A549 (cell line): ENCODE measurements around the gene F2RL2.

Experiments
- CHD2 ChIP-seq: fragments of 150-350 bp; IDR thresholded peaks from 2 replicates; pipeline ENCODE4 v1.6.1; 2014; ENCODE audit warnings: low read length; ENCODE audit not compliant: partially characterized antibody
- CTCF ChIP-seq: fragments of >200 bp; sonication (Bioruptor Twin); formaldehyde crosslinking; IDR thresholded peaks from 3 replicates; pipeline ENCODE4 v1.5.1; 2016
- EP300 ChIP-seq, 2 experiments: fragments of >200 bp; sonication (Bioruptor Twin); formaldehyde crosslinking; IDR thresholded peaks; 2 replicates in 1 of 2; 3 replicates in 1 of 2; pipeline ENCODE4 v1.6.1; 2016 to 2017
- HDAC2 ChIP-seq: fragments of 200-600 bp; sonication (generic); IDR thresholded peaks from 2 replicates; pipeline ENCODE4 v1.6.1; 2016
- HOXB13 ChIP-seq: fragments of 250-450 bp; sonication (Bioruptor Pico); IDR thresholded peaks from 2 replicates; pipeline ENCODE4 v1.5.0; 2020; ENCODE audit warnings: low read depth, mild to moderate bottlenecking, moderate library complexity
- JUN ChIP-seq, 2 experiments: fragments of >200 bp; sonication (Bioruptor Twin); formaldehyde crosslinking; IDR thresholded peaks; 2 replicates in 1 of 2; 3 replicates in 1 of 2; pipeline ENCODE4 v1.6.1; 2016 to 2017
- JUNB ChIP-seq: fragments of >200 bp; sonication (Bioruptor Twin); formaldehyde crosslinking; IDR thresholded peaks from 2 replicates; pipeline ENCODE4 v1.6.1; 2016
- MAFK ChIP-seq: fragments of 450-650 bp; IDR thresholded peaks from 2 replicates; pipeline ENCODE4 v1.6.1; 2014; ENCODE audit not compliant: partially characterized antibody
- PBX3 ChIP-seq: IDR thresholded peaks from 2 replicates; pipeline ENCODE4 v1.6.1; 2012
- POLR2A ChIP-seq: IDR thresholded peaks from 2 replicates; pipeline ENCODE4 v1.6.1; 2012; ENCODE audit warnings: mild to moderate bottlenecking, low read length
- SREBF2 ChIP-seq: fragments of 450-650 bp; IDR thresholded peaks from 2 replicates; pipeline ENCODE4 v1.6.1; 2014; ENCODE audit warnings: mild to moderate bottlenecking, moderate library complexity
- ZFP36 ChIP-seq: fragments of 450-650 bp; IDR thresholded peaks from 2 replicates; pipeline ENCODE4 v1.6.1; 2014; ENCODE audit warnings: borderline replicate concordance; ENCODE audit not compliant: partially characterized antibody
- ZSCAN20 ChIP-seq: fragments of 250-450 bp; sonication (Bioruptor Pico); IDR thresholded peaks from 2 replicates; pipeline ENCODE4 v1.8.0; 2022; ENCODE audit warnings: mild to moderate bottlenecking, moderate library complexity
- TF ChIP-seq, protein P1 (sequence below): IDR thresholded peaks from 2 replicates; pipeline ENCODE4 v1.6.1; 2012

DNA sequence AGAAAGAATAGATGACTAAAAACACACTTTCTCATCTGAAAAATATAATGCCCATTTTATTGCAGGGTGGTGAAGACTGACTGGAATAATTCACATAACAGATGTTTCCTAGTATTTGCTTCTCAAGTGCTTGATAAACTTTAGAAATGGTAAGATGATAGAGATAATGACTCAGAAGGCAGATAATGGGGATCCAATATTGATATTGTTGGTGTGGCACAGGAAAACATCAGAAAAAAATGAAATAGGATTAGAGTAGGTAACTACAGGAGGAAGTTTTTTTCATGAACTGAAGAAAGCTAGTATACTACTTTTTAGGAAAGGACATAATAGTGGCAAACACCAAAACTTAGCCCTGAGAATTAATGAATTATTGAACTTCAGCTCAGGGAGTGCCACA lies 20.2 kb upstream of the F2RL2 start:
- TF ChIP-seq CHD2 (no peak), JUN (IDR thresholded peaks at IDR 0.05) (no peak), CTCF (no peak), ZFP36 (no peak), EP300 (IDR thresholded peaks at IDR 0.05) (no peak), ZSCAN20 (no peak), POLR2A (no peak), HDAC2 (no peak), HOXB13 (CRISPR knock-in tag) (no peak), JUNB (no peak), SREBF2 (no peak), PBX3 (no peak), MAFK (no peak)
- TF ChIP-seq, protein P1, sequence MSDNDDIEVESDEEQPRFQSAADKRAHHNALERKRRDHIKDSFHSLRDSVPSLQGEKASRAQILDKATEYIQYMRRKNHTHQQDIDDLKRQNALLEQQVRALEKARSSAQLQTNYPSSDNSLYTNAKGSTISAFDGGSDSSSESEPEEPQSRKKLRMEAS, result no peak
